ENCODE results near the gene LRCH4. TPM values are rescaled to one million over a fixed set of nuclear protein-coding genes. Genes with fewer than 3 reads are reported as not detected.

LRCH4 gene
- total and polyA plus RNA-seq, 11 donors = 18.5 to 46.6 (median 34.1) TPM

DNA sequence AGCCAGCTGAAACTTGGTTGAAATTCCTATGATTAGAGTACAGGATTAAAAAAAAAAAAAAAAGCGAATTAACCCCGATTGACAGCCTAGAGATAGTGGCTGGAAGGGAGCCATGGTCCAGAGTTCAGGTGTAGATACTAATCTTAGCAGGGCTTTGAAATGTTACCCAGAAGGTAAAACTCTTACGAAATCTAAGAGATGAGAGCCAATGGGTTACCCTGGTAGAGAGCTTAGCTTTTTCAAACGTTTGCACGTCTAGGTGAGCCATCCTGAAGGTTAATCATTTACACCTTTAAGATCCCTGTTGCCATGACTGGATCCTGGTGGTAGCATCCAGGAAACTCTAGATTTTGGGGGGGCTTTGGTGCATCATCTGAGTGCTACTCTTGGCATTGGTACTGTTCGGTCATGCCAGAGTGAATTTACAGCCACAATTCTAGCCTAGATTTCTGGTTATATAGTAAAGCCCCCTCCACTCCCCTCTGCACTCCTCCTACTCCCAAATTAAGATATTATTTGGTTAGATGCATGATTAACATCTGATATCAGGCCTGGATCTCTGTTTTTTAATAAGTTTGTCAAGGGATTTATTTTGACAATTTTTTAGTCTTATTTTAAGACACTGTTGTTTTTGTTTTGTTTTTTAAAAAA is 45.7 kb downstream of the LRCH4 start:
- no peaks in the 10 kb centered on the region for H3K27me3 ChIP-seq
- peaks cover 3 to 46% (median 26%) of the 10 kb centered on the region in 12 donors for H3K4me1 ChIP-seq
- ATAC-seq (no peak), DNase-seq (no peak)
- no peaks in the 10 kb centered on the region for H3K9me3 ChIP-seq
- TF ChIP-seq, protein P1, sequence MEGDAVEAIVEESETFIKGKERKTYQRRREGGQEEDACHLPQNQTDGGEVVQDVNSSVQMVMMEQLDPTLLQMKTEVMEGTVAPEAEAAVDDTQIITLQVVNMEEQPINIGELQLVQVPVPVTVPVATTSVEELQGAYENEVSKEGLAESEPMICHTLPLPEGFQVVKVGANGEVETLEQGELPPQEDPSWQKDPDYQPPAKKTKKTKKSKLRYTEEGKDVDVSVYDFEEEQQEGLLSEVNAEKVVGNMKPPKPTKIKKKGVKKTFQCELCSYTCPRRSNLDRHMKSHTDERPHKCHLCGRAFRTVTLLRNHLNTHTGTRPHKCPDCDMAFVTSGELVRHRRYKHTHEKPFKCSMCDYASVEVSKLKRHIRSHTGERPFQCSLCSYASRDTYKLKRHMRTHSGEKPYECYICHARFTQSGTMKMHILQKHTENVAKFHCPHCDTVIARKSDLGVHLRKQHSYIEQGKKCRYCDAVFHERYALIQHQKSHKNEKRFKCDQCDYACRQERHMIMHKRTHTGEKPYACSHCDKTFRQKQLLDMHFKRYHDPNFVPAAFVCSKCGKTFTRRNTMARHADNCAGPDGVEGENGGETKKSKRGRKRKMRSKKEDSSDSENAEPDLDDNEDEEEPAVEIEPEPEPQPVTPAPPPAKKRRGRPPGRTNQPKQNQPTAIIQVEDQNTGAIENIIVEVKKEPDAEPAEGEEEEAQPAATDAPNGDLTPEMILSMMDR (IDR thresholded peaks at IDR 0.05) = no peak
- intact Hi-C loops (cut with DNase I) = loop anchor here in 1 of 10 donors (5.0 kb wide), 1 partner anchor 58 kb away; the partner anchor contains the start of gene NYAP1
- H3K27ac ChIP-seq = no peak overlapping the region
- peak overlapping the region in 10 of 12 donors; percentile 72 to 99 (median 91) for H3K4me3 ChIP-seq
- no peaks in the 10 kb centered on the region for H3K36me3 ChIP-seq
- WGBS, 4 donors = 41 to 57% (median 46%) methylated on average over 6 of the region's 6 CpGs

DNA sequence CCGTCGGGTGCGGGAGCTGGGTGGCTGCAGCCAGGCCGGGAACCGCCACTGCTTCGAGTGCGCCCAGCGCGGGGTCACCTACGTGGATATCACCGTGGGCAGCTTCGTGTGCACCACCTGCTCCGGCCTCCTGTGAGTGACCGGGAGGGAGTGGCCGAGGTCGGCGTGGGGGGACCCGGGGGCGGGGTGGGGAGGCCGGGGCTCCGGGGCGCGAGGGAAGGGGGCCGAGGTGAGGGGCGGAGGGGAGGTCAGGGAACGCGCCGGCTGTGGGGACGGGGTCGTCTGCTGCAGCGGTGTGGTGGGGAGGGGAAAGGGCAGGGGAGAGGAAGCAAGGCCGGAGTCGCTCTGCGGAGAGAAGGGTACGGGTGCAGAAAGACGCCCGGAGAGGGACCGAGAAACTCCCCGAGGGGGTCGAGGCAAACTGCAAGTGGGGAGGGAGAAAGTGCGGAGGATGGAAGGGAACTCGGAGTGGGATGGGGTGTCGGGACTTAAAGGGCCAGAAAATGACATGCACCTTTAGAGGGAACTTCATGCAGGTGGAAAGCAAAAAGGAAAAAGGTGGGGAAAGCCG is 46.4 kb downstream of the LRCH4 start:
- H3K4me1 ChIP-seq = peaks cover 0 to 39% (median 19%) of the 10 kb centered on the region in 12 donors
- WGBS, 4 donors = 0 to 2% (median 1%) methylated on average over 31 to 44 of the region's 44 CpGs
- DNase-seq (no peak), ATAC-seq (peak in 1 of 4 donors; percentile 25)
- no peaks in the 10 kb centered on the region for H3K27me3 ChIP-seq
- peak overlapping the region; percentile 40 to 99 (median 90) for H3K4me3 ChIP-seq
- no peaks in the 10 kb centered on the region for H3K36me3 ChIP-seq
- peak overlapping the region in 10 of 12 donors; percentile 55 to 85 (median 72) for H3K27ac ChIP-seq
- no peaks in the 10 kb centered on the region for H3K9me3 ChIP-seq
- intact Hi-C loops (cut with DNase I) = loop anchor here in 4 of 10 donors (2.0 to 5.0 kb wide), 5 partner anchors 47 to 73 kb away; partner anchors contain the start of genes FBXO24 (in 1 of the 4), LRCH4 (in 1 of the 4), MOSPD3 (in 1 of the 4) and NYAP1 (in 1 of the 4)
- TF ChIP-seq POLR2A (IDR thresholded peaks at IDR 0.05) = no peak
- TF ChIP-seq, protein P1 (IDR thresholded peaks at IDR 0.05) = no peak

DNA sequence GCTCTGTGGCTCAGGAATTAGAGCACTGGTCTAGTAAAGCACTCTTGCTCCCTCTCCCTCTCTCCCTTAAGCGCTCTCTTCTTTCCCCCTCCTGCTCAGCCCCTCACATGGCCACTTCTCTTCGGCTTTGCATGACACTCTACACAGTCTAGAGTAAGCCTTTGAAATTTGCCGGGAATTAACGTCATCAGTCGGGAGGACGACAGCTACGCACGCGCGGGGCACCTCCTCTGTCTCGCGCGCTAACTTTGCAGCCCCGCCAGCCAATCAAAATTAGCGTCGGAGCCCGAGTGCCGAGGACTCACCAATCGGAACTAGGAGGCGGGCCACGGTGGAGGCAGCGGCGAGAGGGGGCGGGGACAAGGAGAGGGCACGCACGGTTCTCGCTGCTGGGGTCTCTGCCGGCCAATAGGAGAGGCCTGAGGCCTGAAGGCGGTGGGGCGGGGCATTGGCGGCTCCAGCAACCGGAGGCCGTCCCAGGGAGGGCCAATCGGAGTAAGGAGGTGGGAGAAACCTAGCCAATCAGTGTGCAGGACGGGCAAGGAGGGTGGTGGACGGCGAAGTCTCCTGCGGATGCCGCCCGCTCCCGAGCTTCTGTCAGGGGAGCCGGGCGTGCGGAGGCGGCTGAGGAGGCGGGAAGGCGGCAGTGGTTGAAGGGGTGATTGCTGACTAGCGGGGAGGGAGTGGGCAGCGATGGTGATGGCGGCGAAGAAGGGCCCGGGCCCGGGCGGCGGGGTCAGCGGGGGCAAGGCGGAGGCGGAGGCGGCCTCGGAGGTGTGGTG is 47.1 kb downstream of the LRCH4 start, which contains the start of gene AGFG2:
Gene AGFG2, plus strand, starts transcription at position 550 of the 782 bp plus-strand sequence. Its CDS starts 144 bp downstream, at position 694.
- DNase-seq (peak; percentile 100), ATAC-seq (peak; percentile 100)
- H3K27ac ChIP-seq = peak within 1 kb of the TSS in 10 of 12 donors; percentile 55 to 85 (median 72)
- no peaks in the 10 kb centered on the region for H3K27me3 ChIP-seq
- H3K9me3 ChIP-seq = no peaks in the 10 kb centered on the region
- intact Hi-C loops (cut with DNase I) = loop anchor here in 3 of 10 donors (2.0 to 5.0 kb wide), 4 partner anchors 48 to 74 kb away; partner anchors contain the start of genes FBXO24 (in 1 of the 3), LRCH4 (in 1 of the 3), MOSPD3 (in 1 of the 3) and TSC22D4 (in 1 of the 3)
- 0% methylated on average over 49 to 60 of the region's 60 CpGs for WGBS, 4 donors
- H3K4me1 ChIP-seq = peaks cover 0 to 32% (median 13%) of the 10 kb centered on the region in 12 donors
- H3K36me3 ChIP-seq = no peaks in the 10 kb centered on the region
- peak in 1 of 2 donors; percentile 80 for TF ChIP-seq POLR2A (IDR thresholded peaks at IDR 0.05)
- TF ChIP-seq, protein P1 (IDR thresholded peaks at IDR 0.05) = no peak
- peak within 1 kb of the TSS; percentile 40 to 99 (median 90) for H3K4me3 ChIP-seq

Data from heart left ventricle (tissue), 16 donors.